Muscle of leg (tissue), 11 donors: ENCODE data around the gene VPS9D1. TPM values are rescaled to one million over a fixed set of nuclear protein-coding genes. Genes with fewer than 3 reads are reported as not detected.

Experiments used
- DNase-seq: peaks from one replicate; pipeline ENCODE4 v3.0.0; 2013
- H3K27ac ChIP-seq: one replicate; pipeline ENCODE4 v1.5.1; 2013; ENCODE audit warnings: mild to moderate bottlenecking, low read length, control low read depth
- H3K27me3 ChIP-seq: one replicate; pipeline ENCODE4 v1.6.1; 2013; ENCODE audit warnings: low read length; ENCODE audit not compliant: control insufficient read depth, insufficient read depth
- H3K36me3 ChIP-seq: one replicate; pipeline ENCODE4 v1.6.1; 2013; ENCODE audit warnings: low read length; ENCODE audit not compliant: control insufficient read depth, insufficient read depth
- H3K4me1 ChIP-seq: one replicate; pipeline ENCODE4 v1.6.1; 2013; ENCODE audit warnings: low read length; ENCODE audit not compliant: control insufficient read depth, insufficient read depth
- H3K4me3 ChIP-seq: one replicate; pipeline ENCODE4 v1.5.1; 2013; ENCODE audit warnings: low read length, control low read depth
- H3K9me3 ChIP-seq: replicated peaks from 2 replicates; pipeline ENCODE4 v1.6.1; 2013; ENCODE audit warnings: low read depth, low read length; ENCODE audit not compliant: control insufficient read depth
- WGBS: methylation state at CpG from one replicate; pipeline ENCODE4 v1.1.5; 2013; ENCODE audit warnings: missing lambda C conversion rate; ENCODE audit not compliant: insufficient coverage; 5-methylcytosine and 5-hydroxymethylcytosine counted together
- polyA plus RNA-seq, 8 donors: library from polyadenylated mRNA; unstranded; fragments of 120-200 nt; gene quantifications; one replicate each; pipeline versions ENCODE4 v1.2.1 to v1.2.3, GENCODE V29; 2013; ENCODE audit warnings: inconsistent platforms in 1 of 8, low replicate concordance in 1 of 8; ENCODE audit not compliant: insufficient read length in 8 of 8, insufficient read depth in 1 of 8
- total RNA-seq: library from RNA; stranded (reverse); fragments of 120-200 nt; gene quantifications from one replicate; pipeline ENCODE4 v1.2.4, GENCODE V29; 2013

VPS9D1 gene
- total and polyA plus RNA-seq, 9 donors: 6.1 to 13.4 (median 10.7) TPM

GRCh38 chr16:89710709-89711564 lies 9.8 kb downstream of the VPS9D1 start:
- 60% methylated on average over 58 of the region's 63 CpGs for WGBS
- H3K27me3 ChIP-seq: peaks cover 13% of the 10 kb centered on the region
- no peaks in the 10 kb centered on the region for H3K9me3 ChIP-seq
- no peak overlapping the region for H3K4me3 ChIP-seq
- DNase-seq: peak; percentile 16
- H3K4me1 ChIP-seq: peaks cover 26% of the 10 kb centered on the region
- H3K27ac ChIP-seq: no peak overlapping the region
- peaks cover 7% of the 10 kb centered on the region for H3K36me3 ChIP-seq

GRCh38 chr16:89709716-89710432 lies 10.8 kb downstream of the VPS9D1 start:
- 76% methylated on average over 19 of the region's 19 CpGs for WGBS

DNA sequence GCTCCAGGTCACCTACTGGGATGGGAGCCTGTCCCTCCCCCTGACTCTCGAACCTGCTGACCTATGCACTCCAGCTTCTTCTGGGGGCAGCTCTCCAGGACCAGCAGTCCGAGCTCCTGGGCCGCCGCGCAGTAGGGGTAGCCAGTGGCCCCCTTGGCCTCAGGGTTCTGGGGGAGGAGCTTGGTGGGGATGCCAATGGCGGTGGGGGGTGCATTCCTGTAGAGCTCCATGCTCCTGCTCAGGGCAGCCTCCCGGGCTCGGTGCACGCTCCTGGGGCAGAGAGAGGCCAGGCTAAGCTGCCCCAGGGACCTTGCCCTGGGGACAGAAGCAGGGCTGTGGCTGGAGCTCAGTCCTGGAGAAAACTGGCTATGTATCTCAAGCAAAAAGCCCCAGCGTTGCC lies 11.5 kb downstream of the VPS9D1 start:
- peaks cover 27% of the 10 kb centered on the region for H3K4me1 ChIP-seq
- H3K4me3 ChIP-seq: no peak overlapping the region
- no peaks in the 10 kb centered on the region for H3K9me3 ChIP-seq
- DNase-seq: no peak
- WGBS: 81% methylated on average over 5 of the region's 10 CpGs
- H3K27me3 ChIP-seq: peaks cover 22% of the 10 kb centered on the region
- H3K27ac ChIP-seq: no peak overlapping the region
- H3K36me3 ChIP-seq: peaks cover 7% of the 10 kb centered on the region

More at GRCh38 chr16:89709716-89710432, 10.8 kb downstream of the VPS9D1 start:
- peaks cover 7% of the 10 kb centered on the region for H3K36me3 ChIP-seq
- H3K27ac ChIP-seq: no peak overlapping the region
- no peaks in the 10 kb centered on the region for H3K9me3 ChIP-seq
- H3K27me3 ChIP-seq: peaks cover 16% of the 10 kb centered on the region
- no peak overlapping the region for H3K4me3 ChIP-seq
- peaks cover 27% of the 10 kb centered on the region for H3K4me1 ChIP-seq
- no peak for DNase-seq

DNA sequence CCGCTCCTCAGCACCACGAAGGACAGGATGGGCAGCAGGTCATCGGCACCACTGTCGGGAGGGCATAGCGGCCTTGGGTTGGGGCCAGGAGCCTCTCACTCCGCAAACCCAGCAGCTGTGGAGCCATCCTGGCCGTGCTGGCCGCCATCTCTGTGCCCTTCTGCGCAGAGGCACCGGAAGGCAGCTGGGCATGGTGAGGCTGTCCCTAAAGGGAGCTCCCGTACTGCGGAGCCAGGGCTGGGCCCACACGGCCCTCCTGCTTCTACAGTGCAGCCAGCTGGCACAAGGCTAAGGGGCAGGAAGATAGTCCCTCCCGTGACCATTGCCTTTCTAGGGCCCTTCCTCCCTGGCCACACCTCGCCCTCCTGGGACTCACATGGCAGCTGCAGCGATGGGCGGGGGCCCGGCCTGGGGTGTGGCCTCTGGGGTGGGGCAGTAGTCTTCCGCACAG lies 12.2 kb downstream of the VPS9D1 start:
- no peak for DNase-seq
- H3K27ac ChIP-seq: peak overlapping the region; percentile 20
- H3K4me1 ChIP-seq: peaks cover 27% of the 10 kb centered on the region
- H3K4me3 ChIP-seq: no peak overlapping the region
- no peaks in the 10 kb centered on the region for H3K9me3 ChIP-seq
- peaks cover 24% of the 10 kb centered on the region for H3K27me3 ChIP-seq
- H3K36me3 ChIP-seq: peaks cover 7% of the 10 kb centered on the region
- WGBS: 76% methylated on average over 17 of the region's 19 CpGs

DNA sequence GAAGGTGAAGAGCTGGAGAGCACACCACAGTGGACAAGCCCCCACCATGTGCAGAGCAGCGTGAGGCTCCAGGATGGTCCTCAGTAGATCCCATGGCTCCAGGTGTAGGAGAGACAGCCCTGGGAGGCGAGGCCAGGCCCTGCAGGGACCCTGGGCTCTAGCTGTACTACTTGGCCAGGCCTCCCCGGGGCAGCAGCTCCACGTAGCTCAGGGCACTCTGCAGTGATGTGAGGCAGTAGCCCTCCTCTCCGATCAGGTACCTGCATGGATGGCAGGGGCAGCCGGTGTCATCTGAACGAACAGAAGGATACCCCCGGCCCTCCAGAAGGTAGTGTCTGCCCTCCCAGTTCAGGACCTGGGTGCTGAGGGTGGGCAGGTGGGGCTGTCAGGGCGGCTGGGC lies 13.0 kb downstream of the VPS9D1 start:
- Histone ChIP-seq H3K27ac (no peak overlapping the region), H3K4me3 (no peak overlapping the region), H3K36me3 (peaks cover 7% of the 10 kb centered on the region), H3K4me1 (peaks cover 27% of the 10 kb centered on the region), H3K9me3 (no peaks in the 10 kb centered on the region), H3K27me3 (peaks cover 27% of the 10 kb centered on the region)
- WGBS: 85% methylated on average over 9 of the region's 9 CpGs
- no peak for DNase-seq

GRCh38 chr16:89706518-89707260 lies 14.0 kb downstream of the VPS9D1 start:
- no peak for DNase-seq
- peaks cover 27% of the 10 kb centered on the region for H3K4me1 ChIP-seq
- H3K9me3 ChIP-seq: no peaks in the 10 kb centered on the region
- H3K27me3 ChIP-seq: peaks cover 27% of the 10 kb centered on the region
- H3K4me3 ChIP-seq: no peak overlapping the region
- H3K36me3 ChIP-seq: peaks cover 7% of the 10 kb centered on the region
- WGBS: 79% methylated on average over 12 of the region's 14 CpGs
- no peak overlapping the region for H3K27ac ChIP-seq

DNA sequence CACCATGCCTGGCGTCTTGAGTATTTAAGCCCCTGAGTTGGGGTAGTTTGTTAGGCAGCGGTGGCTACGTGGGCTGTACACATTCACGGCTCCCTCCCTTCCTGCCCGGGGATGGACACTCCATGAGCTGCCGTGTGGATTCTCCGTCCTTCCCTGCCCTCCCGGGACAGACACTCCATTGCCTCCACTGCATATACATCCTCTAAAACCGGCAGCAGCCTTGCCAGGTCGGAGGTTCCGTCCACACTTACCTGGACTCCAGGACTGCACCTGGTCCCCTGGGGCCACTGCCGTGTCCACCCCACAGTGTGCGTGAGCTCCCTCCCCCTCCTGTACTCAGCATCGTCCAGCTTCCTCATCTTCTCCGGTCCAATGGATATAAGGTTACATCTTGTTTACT lies 15.7 kb downstream of the VPS9D1 start:
- peaks cover 7% of the 10 kb centered on the region for H3K36me3 ChIP-seq
- peaks cover 41% of the 10 kb centered on the region for H3K4me1 ChIP-seq
- no peak overlapping the region for H3K4me3 ChIP-seq
- no peak for DNase-seq
- WGBS: 66% methylated on average over 10 of the region's 15 CpGs
- no peak overlapping the region for H3K27ac ChIP-seq
- H3K27me3 ChIP-seq: peaks cover 27% of the 10 kb centered on the region
- no peaks in the 10 kb centered on the region for H3K9me3 ChIP-seq

DNA sequence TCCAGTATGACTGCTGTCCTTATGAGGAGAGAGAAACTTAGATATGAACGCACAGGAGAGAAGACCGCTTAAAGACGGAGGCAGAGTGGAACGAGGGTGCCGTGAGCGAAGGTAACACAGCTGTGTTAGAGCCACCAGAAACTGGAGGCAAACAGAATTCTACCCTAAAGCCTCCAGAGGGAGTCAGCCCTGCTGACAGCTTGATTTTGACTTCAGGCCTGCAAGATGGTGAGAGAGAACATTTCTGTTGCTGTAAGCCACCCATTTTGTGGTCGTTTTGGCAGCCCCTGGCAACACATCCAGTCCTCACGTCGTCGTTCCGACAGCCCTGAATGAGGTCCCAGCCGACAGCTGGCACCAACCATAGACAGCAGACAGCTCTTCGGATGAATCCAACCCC lies 16.4 kb downstream of the VPS9D1 start:
- no peak overlapping the region for H3K4me3 ChIP-seq
- H3K4me1 ChIP-seq: peaks cover 43% of the 10 kb centered on the region
- 91% methylated on average over 7 of the region's 13 CpGs for WGBS

DNA sequence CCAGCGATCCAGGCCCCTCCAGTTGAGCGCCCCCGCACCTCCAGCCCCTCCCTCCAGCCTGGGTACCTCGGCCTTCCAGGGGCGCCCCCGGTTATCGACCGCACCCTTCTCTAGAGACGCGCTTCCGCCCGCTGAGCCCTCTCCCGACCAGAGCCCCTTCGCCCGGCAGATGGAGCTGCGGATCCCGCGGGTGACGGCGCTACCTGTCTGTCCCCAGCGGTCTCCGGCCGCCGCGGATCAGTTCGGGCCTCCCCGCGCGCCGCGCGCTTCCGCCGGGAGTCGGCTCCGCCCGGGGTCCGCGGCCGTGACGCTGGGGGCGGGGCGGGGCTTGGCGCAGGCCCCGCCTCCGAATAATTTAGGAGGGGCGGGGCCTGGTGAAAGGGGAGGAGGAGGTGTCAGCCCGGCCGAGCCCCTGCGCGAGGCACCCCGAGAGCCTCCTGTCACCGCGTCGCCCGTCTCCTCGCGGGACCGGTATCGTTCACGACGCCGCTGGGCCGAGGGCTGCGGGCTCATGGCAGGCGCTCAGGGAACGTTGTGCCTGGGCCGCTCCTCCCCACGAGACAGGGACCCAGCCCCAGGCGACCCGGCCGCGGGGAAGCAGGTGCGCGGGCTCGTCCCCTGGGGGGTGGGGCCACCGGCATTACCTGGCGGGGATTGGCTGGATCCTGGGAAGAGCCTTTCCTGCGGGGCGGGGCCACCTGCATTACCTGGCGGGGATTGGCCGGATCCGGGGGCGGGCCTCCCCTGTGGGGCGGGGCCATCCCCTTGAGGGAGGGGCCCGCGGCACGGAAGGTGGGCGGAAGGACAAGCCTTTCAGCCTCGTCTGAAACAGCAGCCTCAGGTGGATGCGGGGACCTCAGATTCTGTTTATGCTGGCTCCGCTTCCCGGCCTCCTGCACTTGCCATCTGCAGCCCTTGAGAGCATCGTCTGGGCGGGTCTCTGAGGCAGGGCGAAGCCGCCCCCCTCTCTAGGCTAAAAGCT lies 19.0 kb downstream of the VPS9D1 start, which contains the start of gene SPATA2L:
TSS of gene SPATA2L (minus strand) at position 281 of the 982 bp plus-strand sequence. CDS start 473 bp downstream, outside the sequence.
- H3K27me3 ChIP-seq: peaks cover 27% of the 10 kb centered on the region
- peak within 1 kb of the TSS; percentile 68 for H3K4me3 ChIP-seq
- H3K27ac ChIP-seq: peak within 1 kb of the TSS; percentile 67
- no peaks in the 10 kb centered on the region for H3K9me3 ChIP-seq
- WGBS: under 1% methylated on average over 97 of the region's 97 CpGs
- peaks cover 47% of the 10 kb centered on the region for H3K4me1 ChIP-seq
- no peaks in the 10 kb centered on the region for H3K36me3 ChIP-seq
- DNase-seq: peak; percentile 86

More for the DNA sequence above, 16.4 kb downstream of the VPS9D1 start:
- Histone ChIP-seq H3K36me3 (peaks cover 2% of the 10 kb centered on the region), H3K27ac (no peak overlapping the region), H3K27me3 (peaks cover 27% of the 10 kb centered on the region), H3K9me3 (no peaks in the 10 kb centered on the region)
- DNase-seq: no peak
